Uterus (tissue), 2 donors: ENCODE data around the gene NANOG.

Experiments
- POLR2A ChIP-seq, 2 donors: fragments of 450-650 bp; IDR thresholded peaks; one replicate each; pipeline ENCODE4 v1.6.1; 2016; ENCODE audit warnings: antibody characterized with exemption in 2 of 2, mild to moderate bottlenecking in 1 of 2, moderate library complexity in 1 of 2
- TF ChIP-seq, protein P1 (sequence below), 4 experiments: fragments of 200-600 bp in 2 of 4; fragments of 450-650 bp in 2 of 4; sonication (generic) in 2 of 4; IDR thresholded peaks; one replicate each; pipeline ENCODE4 v1.5.1; 2016 to 2019; ENCODE audit warnings: antibody characterized with exemption in 4 of 4, mild to moderate bottlenecking in 2 of 4, moderate library complexity in 1 of 4

DNA sequence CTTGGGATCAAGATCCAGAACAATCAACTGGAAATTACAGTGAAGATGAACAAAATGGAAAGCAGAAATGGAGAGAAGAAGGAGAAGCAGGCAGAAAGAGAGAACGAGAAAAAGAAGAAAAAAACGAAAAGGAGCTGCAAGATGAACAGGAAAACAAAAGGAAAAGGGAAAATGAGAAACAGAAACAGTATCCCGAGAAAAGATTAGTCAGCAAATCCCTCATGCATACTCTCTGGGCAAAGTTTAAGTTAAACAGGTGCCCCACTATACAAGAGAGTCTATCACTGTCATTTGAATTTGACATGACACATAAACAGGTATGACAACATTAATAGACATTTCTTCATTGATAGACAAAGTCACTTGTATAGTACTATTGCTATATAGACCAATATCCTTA, 19.2 kb upstream of the NANOG start:
- TF ChIP-seq, protein P1, sequence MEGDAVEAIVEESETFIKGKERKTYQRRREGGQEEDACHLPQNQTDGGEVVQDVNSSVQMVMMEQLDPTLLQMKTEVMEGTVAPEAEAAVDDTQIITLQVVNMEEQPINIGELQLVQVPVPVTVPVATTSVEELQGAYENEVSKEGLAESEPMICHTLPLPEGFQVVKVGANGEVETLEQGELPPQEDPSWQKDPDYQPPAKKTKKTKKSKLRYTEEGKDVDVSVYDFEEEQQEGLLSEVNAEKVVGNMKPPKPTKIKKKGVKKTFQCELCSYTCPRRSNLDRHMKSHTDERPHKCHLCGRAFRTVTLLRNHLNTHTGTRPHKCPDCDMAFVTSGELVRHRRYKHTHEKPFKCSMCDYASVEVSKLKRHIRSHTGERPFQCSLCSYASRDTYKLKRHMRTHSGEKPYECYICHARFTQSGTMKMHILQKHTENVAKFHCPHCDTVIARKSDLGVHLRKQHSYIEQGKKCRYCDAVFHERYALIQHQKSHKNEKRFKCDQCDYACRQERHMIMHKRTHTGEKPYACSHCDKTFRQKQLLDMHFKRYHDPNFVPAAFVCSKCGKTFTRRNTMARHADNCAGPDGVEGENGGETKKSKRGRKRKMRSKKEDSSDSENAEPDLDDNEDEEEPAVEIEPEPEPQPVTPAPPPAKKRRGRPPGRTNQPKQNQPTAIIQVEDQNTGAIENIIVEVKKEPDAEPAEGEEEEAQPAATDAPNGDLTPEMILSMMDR (IDR thresholded peaks at IDR 0.05), result no peak
- TF ChIP-seq POLR2A (IDR thresholded peaks at IDR 0.05), result no peak
